Activated T-cell treated with anti-CD3 and anti-CD28 coated beads, Interleukin-2, amount 50 U/mL, for 1 hour (primary cell): ENCODE results near the gene MYORG.

Source experiments
- DNase-seq: peaks from one replicate; pipeline ENCODE4 v3.0.0-alpha.2; 2020

Gene MYORG

GRCh38 chr9:34376596-34377403 lies at the start of gene MYORG:
TSS of gene MYORG (minus strand) at chr9:34376898. CDS start at chr9:34372943, 3,955 bp downstream.
- DNase-seq = peak; percentile 96

- no peak for DNase-seq
Measured at GRCh38 chr9:34419716-34420504, 43.2 kb upstream of the MYORG start.

DNA sequence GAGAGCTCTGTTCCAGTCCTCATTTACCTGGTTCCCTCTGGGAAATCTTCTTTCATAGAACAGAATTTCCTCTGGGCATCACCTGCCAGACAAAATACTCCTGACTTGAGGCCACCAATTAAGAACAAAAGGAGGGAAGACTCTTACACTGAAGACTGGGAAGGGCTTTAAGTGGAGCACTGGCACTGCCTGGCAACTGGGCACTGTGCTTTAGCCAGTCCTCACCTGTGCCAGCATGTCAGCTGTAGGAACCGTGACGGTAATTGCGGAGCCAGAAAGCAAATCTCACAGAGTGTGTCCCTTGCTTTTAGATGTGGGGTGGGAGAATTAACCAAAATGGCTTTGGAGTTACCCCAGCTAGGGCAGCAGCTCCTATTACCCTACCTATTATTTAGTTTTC lies 41.0 kb upstream of the MYORG start:
- no peak for DNase-seq

DNA sequence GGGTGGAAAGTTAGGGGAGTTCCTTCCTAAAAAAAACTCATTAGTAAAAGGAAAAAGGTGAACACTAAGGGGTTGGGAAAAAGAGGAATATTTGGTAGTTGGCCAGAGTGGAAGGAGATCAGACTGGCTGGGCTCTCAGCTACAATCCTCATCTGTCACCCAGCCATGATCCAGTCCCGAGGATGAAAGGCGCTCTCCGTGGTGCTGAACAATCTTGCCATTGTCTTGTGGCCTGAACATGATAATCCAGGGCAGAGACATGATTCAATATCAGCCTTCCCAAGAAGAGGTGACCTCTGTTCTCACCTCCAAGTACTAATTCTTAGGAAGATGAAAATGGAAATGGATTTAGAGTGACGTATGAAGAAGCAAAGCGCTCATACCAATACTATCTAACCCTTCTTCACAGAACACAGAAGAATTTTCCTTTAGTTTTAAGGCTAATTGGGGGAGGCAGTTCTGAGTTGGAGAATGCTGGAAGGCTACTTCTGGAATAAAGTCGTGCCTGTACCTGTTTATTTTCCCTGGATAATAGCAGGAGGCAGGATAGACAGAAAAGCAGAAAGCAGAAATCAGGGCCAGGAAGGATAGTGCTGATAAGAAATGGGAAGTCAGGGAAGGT lies 36.6 kb upstream of the MYORG start:
- no peak for DNase-seq

- no peak for DNase-seq
Measured at GRCh38 chr9:34412336-34412735, 35.6 kb upstream of the MYORG start.

DNA sequence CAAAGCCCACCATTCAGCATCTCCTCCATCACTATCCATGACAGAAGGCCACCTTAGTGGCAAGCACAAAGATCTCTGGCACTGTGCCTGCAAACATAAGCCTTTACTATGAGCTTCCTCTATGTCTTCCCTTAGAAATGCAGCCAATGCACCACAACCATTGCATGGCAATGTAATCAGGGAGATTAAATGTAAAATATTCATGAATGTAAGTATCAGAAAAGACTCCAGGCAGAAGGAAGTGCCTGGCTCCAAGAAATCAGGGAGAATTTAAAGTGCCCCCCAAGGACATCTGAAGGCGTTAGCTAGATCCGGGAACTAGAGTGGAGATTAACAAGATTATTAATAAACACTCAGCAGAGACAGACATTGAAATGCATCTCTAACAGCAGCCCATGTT lies 32.5 kb upstream of the MYORG start:
- no peak for DNase-seq

GRCh38 chr9:34408173-34408572 lies 31.5 kb upstream of the MYORG start:
- DNase-seq = no peak

DNA sequence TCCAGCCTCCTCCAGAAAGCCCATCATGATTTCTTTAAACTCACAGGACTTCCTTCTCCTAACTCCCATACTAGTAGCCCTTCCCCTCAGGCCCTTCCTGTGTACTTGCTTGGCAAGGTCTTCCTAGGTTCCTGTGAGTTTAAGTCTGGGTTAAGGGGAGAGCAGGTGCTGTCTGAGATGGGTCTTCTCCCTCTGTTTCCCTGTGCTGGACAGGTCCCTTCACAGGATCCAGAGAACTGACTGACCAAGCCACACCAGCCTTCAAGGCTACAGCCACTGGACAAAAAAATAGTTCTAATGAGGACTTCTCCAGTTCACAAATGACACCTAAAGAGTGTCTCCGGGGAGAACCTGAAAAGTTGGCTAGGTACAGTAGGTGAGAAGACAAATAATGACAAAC lies 29.5 kb upstream of the MYORG start:
- no peak for DNase-seq

DNA sequence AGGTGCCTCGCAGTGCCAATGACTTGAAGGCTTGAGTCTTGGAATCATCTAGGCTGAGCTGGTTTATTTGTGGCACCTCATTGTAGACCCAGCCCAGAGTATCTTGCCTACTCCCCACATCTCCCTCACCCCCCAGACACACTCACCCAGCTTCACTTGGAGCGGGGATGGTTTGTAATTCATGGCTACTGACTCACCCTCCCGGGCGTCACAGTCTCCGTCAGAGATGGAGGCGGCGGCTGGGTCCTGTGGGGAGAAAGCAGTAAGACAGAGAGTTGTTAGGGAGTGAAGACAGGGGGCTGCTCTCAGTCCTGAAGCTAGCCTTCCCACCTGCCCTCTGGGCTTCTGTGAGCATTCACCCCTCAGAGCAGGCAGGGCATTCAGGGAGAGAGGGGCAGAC lies 29.0 kb upstream of the MYORG start:
- DNase-seq = no peak

GRCh38 chr9:34403554-34404380 lies 27.1 kb upstream of the MYORG start:
- DNase-seq = peak; percentile 59

- DNase-seq = no peak
Measured at GRCh38 chr9:34400686-34401602, 24.2 kb upstream of the MYORG start.

GRCh38 chr9:34400275-34400674 lies 23.6 kb upstream of the MYORG start:
- no peak for DNase-seq

DNA sequence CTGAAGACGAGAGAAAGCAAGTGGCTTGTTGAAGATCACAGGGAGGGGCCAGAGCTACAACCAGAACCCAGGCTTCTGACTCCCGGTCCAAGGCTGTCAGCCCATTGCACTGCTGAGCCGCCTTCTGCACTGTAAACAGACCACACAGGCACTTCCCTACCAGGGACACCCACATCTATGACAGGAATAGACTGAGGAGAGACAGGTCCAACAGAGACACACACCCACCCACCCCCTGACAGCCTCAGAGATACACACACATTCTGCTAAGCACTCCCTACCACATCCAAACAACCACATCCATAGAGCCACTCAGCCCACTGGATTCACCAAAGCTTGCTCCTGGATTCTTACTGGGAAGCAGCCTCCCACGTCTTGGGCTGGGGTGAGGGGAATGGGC lies 23.0 kb upstream of the MYORG start:
- no peak for DNase-seq

DNA sequence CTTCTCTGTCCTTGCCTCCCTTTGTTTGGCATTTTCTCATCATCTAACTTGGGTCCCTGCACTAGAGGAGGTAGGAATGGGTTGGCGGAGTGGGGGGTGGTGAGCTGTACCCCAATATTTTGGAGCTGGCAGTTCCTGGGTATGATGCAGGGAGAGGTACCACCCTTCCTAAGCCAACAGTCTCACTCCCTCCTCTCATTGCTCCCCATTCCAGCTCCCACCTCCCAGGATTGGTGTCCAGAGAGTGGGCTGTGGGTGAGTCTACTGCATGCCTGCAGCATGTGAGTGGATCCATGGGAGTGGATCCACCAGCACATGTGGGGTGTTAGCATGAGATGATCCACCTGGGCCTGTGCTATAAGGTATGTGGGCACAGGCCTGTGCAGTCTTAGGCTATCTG lies 22.2 kb upstream of the MYORG start:
- DNase-seq = no peak

DNA sequence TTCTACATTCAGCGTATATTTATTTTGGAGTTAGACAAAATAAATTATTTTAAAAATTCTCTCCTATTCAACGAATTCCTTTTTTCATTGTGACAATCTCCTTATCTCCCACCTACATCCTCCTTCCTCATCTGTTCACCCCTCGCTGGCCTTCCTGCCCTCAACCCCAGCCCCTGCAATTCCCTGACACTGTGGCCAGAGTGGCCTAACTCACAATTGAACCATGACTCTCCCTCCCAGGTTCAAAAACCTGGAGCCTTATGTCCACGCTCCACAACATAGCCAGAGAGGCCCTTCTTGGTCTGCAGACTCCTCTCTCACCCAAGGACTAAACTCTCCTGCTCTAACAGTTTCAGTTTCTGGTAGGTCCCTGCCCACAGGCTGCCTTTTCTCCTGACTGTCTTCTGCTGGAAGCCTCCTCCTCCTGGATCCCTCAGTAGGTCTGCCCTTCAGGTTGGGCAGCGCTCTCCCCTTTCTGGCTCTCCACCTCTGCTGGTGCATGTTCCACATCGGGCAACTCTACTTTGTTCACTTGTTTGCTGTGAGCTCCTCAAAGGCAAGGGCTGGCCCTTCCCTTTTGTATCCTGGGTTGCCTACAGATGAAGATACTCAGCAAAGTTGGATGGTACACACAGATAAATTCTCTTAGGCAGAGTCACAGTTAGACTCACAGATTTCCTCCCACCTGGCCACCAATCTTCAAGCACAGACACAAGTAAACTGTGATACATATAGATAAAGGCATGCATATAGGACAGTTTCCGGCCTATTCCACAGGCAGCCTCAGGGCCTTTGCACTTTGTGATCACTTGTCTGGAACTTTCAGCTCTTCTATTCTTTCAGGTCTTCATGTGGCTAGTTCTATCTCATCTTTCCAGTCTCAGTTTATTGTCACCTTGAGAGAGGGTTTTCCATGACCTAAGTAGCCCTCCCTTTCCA lies 19.8 kb upstream of the MYORG start:
- no peak for DNase-seq

- no peak for DNase-seq
Measured at GRCh38 chr9:34392511-34392910, 15.8 kb upstream of the MYORG start.

DNA sequence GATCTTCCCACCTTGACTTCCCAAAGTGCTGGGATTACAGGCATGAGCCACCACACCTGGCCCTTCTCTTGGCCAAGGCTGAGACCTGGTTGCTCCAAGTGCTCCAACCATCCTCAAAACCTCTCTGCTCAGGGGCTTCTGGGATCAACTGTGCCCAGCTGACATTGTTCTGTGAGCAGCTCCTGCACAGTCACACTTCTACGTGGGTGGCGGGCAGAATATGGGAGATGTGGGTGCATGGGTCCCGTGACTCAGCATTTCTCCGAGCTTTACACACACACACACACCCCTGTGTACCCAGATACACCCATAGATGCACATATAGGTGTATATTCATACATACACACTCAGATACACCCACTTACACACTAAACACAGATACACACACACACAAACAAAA lies 10.5 kb upstream of the MYORG start:
- DNase-seq = no peak

- no peak for DNase-seq
Measured at GRCh38 chr9:34386656-34387055, 10.0 kb upstream of the MYORG start.

GRCh38 chr9:34385561-34386230 lies 9.0 kb upstream of the MYORG start:
- no peak for DNase-seq
